Stimulated activated naive CD8-positive, alpha-beta T cell treated with anti-CD3 and anti-CD28 coated beads, Interleukin-15, amount 100 ng/mL, for 72 hours (primary cell): Measurements from ENCODE around the gene VWA7.

Source experiments
- ATAC-seq: fragments of 150-1000 bp; cut with Tn5 transposase; 2 replicates; pipeline ENCODE4 v1.10.0; 2021; ENCODE audit warnings: mild to moderate bottlenecking, moderate library complexity
- DNase-seq, 2 donors: peaks; one replicate each; pipeline ENCODE4 v3.0.0; 2021 to 2022
- H3K27ac Mint-ChIP-seq, 2 donors: one replicate each; pipeline ENCODE4 v1.8.0; 2022; ENCODE audit warnings: mild to moderate bottlenecking in 2 of 2, mixed read lengths in 2 of 2, moderate library complexity in 2 of 2
- H3K27me3 Mint-ChIP-seq: one replicate; pipeline ENCODE4 v1.8.0; 2022; ENCODE audit warnings: mixed read lengths
- H3K4me1 Mint-ChIP-seq: one replicate; pipeline ENCODE4 v1.8.0; 2022; ENCODE audit warnings: mild to moderate bottlenecking, mixed read lengths
- H3K4me3 Mint-ChIP-seq, 2 donors: one replicate each; pipeline ENCODE4 v1.8.0; 2022; ENCODE audit warnings: mild to moderate bottlenecking in 2 of 2, mixed read lengths in 2 of 2, moderate library complexity in 1 of 2
- H3K9me3 Mint-ChIP-seq, 2 donors: one replicate each; pipeline ENCODE4 v1.8.0; 2022; ENCODE audit warnings: mixed read lengths in 2 of 2

The VWA7 gene

DNA sequence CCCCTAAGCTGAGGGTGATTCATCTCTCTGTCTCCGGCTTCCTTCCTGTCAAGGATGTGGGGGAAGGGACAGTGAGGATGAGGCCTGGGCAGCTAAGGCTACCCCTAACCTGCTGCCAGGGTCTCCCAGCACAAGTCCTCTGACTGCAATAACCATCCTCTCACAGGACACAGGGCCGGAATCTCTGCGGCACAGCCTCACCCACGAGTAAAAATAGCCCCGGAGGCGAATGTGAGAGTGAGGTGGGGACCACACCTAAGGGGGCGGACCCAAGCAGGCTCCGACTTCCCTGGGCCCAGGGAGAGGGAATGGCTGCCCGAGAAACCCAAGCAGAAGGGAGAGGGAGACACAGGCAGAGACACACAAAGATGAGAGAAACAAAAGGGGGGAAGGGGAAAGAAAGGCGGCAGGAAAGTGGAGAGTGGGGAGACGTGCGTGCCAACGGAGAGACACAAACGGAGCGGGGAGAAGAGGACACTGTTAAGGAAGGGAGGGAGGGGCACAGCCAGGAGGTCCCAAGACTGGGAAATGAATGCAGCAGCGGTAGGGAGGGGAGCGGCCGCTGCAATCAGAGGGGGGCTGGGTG is 42.2 kb downstream of the VWA7 start:
- ATAC-seq, result peak; percentile 55
- peak; percentile 36 to 71 for DNase-seq
- H3K27me3 Mint-ChIP-seq, result no peaks in the 10 kb centered on the region
- peak overlapping the region; percentile 94 for H3K27ac Mint-ChIP-seq
- no peaks in the 10 kb centered on the region for H3K9me3 Mint-ChIP-seq
- H3K4me3 Mint-ChIP-seq, result peak overlapping the region; percentile 95 to 97
- peaks cover 72% of the 10 kb centered on the region for H3K4me1 Mint-ChIP-seq

- ATAC-seq, result no peak
- no peaks in the 10 kb centered on the region for H3K27me3 Mint-ChIP-seq
Measured at GRCh38 chr6:31734247-31734820, 42.8 kb downstream of the VWA7 start.

DNA sequence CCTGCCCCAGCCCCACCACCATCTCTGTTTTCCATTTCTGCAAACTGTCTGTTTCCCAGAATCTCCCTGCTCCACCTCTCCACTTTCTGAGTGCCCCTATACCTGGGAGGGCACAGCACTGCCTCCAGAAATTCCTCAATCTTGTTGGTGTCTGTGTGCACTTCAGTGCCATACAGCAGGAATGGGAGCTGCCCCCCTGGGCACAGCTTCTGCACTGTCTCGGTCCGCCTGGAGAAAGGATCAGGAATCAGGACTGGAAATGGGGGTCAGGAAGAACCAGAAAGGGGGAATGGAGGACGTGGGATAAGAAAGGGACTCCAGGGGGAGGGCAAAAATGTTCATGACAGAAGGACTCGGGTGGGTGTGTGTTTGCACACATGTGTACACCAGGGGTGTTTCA is 43.4 kb downstream of the VWA7 start:
- no peaks in the 10 kb centered on the region for H3K9me3 Mint-ChIP-seq
- ATAC-seq (no peak), DNase-seq (no peak)
- peak overlapping the region; percentile 50 to 95 for H3K4me3 Mint-ChIP-seq
- peak overlapping the region; percentile 35 to 74 for H3K27ac Mint-ChIP-seq
- no peaks in the 10 kb centered on the region for H3K27me3 Mint-ChIP-seq
- H3K4me1 Mint-ChIP-seq, result peaks cover 72% of the 10 kb centered on the region

More at GRCh38 chr6:31734247-31734820, 42.8 kb downstream of the VWA7 start:
- DNase-seq, result no peak
- H3K4me3 Mint-ChIP-seq, result peak overlapping the region; percentile 95 to 97
- H3K4me1 Mint-ChIP-seq, result peaks cover 72% of the 10 kb centered on the region
- no peaks in the 10 kb centered on the region for H3K9me3 Mint-ChIP-seq
- peak overlapping the region; percentile 69 to 86 for H3K27ac Mint-ChIP-seq

- ATAC-seq (no peak), DNase-seq (no peak)
- no peak overlapping the region for H3K27ac Mint-ChIP-seq
- H3K4me3 Mint-ChIP-seq, result no peak overlapping the region
- peaks cover 72% of the 10 kb centered on the region for H3K4me1 Mint-ChIP-seq
- no peaks in the 10 kb centered on the region for H3K9me3 Mint-ChIP-seq
- H3K27me3 Mint-ChIP-seq, result no peaks in the 10 kb centered on the region
Measured at GRCh38 chr6:31732029-31732428, 45.1 kb downstream of the VWA7 start.

DNA sequence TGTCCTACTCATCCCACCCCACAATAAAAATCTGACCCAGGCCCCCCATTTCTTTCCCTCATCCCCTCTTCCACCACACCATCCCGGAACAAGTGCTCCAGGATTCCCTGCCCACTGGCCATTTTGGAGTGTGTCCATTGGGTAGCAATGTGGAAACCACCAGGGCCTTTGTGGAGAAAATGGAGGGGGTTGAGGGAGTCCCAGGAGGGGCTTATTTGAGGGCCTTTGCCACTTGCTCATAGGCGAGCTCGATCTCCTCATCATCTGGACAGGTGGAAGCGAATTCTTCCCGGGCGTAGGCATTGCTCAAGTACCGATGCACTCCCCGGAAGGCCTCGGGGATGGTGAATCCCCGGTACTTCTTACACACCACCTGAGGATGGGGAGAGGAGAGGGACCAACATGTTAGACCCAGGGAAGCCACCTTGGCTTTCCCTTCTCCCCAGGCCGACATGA is 46.5 kb downstream of the VWA7 start:
- Mint-ChIP-seq H3K27ac (peak overlapping the region in 1 of 2 donors; percentile 42), H3K9me3 (no peaks in the 10 kb centered on the region), H3K27me3 (no peaks in the 10 kb centered on the region), H3K4me1 (peaks cover 81% of the 10 kb centered on the region), H3K4me3 (peak overlapping the region; percentile 89)
- no peak for DNase-seq
- no peak for ATAC-seq

GRCh38 chr6:31729979-31730630 is 47.0 kb downstream of the VWA7 start:
- ATAC-seq (peak; percentile 71), DNase-seq (peak; percentile 70 to 74)
- Mint-ChIP-seq H3K27me3 (no peaks in the 10 kb centered on the region), H3K27ac (peak overlapping the region; percentile 64 to 69), H3K4me3 (peak overlapping the region; percentile 89), H3K9me3 (no peaks in the 10 kb centered on the region), H3K4me1 (peaks cover 82% of the 10 kb centered on the region)

DNA sequence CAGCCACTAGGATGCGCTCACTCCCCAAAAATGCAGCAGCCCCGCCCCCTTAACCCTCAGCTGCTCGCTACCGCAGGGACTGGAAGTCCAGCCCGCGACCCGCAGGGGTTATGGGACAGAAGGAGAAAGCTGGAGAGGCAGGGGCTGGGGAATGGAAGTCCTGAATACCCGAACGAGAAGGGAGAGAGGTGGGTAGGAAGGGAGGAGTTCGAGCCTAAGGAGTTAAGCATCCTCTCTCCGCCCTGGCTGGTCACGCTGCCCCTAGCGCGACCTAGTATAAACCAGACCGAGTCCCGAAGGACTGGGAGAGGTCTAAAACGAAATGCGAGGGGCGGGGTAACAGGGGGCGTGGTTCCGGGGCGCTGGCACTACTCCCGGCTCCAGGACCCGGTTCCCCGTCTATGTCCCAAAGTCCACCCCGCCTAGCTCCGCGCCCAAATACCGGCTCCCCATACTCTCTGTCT is 47.6 kb downstream of the VWA7 start:
- peak overlapping the region; percentile 89 for H3K4me3 Mint-ChIP-seq
- peak; percentile 83 for ATAC-seq
- H3K27ac Mint-ChIP-seq, result peak overlapping the region; percentile 45 to 47
- peaks cover 81% of the 10 kb centered on the region for H3K4me1 Mint-ChIP-seq
- no peaks in the 10 kb centered on the region for H3K9me3 Mint-ChIP-seq
- H3K27me3 Mint-ChIP-seq, result no peaks in the 10 kb centered on the region
- peak; percentile 77 to 79 for DNase-seq

- peaks cover 76% of the 10 kb centered on the region for H3K4me1 Mint-ChIP-seq
Measured at GRCh38 chr6:31728767-31729514, 48.2 kb downstream of the VWA7 start, which contains the start of gene DDAH2. Gene DDAH2 (minus strand): TSS chr6:31729299. CDS start chr6:31729161, 138 bp downstream.

DNA sequence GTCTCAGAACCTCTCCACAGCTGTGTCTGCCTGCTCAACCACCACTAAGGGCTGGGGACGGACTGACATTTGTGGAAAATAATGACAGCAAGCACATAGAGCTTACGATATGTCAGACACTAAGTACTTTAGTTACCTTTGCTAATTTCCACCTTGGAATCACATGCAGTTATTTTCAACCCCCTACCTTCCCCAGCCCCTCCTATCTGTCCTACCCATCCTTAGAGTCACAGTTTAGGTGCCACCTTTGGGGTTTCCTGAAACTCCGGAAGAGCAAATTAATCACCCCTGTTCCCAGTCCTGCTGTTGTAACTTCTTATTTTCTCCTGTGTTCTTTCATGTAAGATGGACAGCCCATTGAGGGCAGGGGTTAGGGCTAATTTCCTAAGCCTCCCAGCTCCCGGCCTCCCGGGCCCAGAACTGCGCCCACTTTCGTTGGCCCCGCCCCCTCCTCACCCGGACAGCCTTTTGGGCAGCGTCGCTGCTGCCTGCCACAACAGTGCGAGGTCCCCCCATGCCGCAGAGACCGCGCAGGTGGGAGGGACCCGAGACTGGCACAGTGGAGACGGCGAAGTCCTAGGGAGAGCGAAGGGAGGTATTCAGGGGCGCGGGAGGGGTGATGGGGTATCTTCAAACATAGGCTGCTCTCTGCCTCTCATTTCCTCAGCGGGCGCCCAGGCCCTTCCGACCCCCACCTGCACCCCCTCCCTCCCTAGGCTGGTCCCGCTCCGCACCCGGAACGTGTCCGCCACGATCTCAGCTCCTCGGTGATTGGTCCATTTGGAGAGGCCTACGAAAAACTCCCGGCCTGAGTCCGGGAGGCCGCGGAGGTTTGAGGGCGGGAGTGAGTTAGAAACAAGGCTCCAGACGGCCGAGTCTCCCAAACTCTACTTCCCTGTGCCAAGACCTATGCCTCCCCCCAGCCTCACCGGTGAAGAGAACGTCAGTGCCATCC is 49.1 kb downstream of the VWA7 start:
- H3K4me3 Mint-ChIP-seq, result peak overlapping the region in 1 of 2 donors; percentile 89
- no peaks in the 10 kb centered on the region for H3K27me3 Mint-ChIP-seq
- H3K4me1 Mint-ChIP-seq, result peaks cover 76% of the 10 kb centered on the region
- no peak overlapping the region for H3K27ac Mint-ChIP-seq
- DNase-seq, result no peak
- no peak for ATAC-seq
- no peaks in the 10 kb centered on the region for H3K9me3 Mint-ChIP-seq

More at GRCh38 chr6:31728767-31729514, 48.2 kb downstream of the VWA7 start, which contains the start of gene DDAH2:
- peak within 1 kb of the TSS; percentile 64 to 69 for H3K27ac Mint-ChIP-seq
- DNase-seq (no peak), ATAC-seq (peak; percentile 43)
- H3K4me3 Mint-ChIP-seq, result peak within 1 kb of the TSS; percentile 89
- H3K27me3 Mint-ChIP-seq, result no peaks in the 10 kb centered on the region
- no peaks in the 10 kb centered on the region for H3K9me3 Mint-ChIP-seq

DNA sequence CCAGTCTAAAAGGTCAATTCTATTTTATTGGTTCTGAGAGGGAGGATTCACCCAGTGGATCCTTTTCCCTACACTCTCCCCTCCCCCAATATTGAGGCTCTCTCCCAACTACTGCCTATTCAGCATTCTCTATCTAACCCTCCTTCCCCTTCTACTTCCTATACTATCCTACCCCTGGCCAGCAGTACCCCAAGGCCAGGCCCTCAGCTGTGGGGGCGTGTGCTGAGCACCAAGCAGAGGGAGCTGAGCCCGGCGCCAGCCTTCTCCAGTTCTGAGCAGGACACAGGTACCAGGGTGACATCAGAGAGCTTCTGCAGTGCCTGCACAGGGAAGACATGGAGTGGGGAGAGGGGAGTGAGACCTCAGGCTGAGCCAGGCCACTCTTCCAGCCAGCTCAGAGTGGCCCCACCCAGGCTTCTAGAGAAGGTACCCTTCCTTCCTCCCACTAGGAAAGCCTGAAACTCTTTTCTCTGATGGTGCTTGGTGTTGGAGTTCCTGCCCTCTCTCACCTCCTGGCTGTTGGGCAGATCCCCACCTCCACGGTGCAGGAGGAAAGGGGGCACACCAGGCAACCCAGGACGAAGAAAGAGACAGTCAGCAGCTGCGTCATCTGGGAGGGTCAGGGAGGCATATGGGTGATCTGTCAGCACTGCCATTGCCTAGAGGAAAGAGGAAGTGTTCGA is 50.0 kb downstream of the VWA7 start:
- Mint-ChIP-seq H3K4me3 (peak overlapping the region in 1 of 2 donors; percentile 15), H3K4me1 (peaks cover 74% of the 10 kb centered on the region), H3K27ac (no peak overlapping the region), H3K27me3 (no peaks in the 10 kb centered on the region), H3K9me3 (no peaks in the 10 kb centered on the region)
- ATAC-seq (no peak), DNase-seq (no peak)

- Mint-ChIP-seq H3K9me3 (no peaks in the 10 kb centered on the region), H3K27me3 (no peaks in the 10 kb centered on the region), H3K27ac (peak overlapping the region in 1 of 2 donors; percentile 6), H3K4me1 (peaks cover 63% of the 10 kb centered on the region), H3K4me3 (no peak overlapping the region)
- ATAC-seq (no peak), DNase-seq (no peak)
Measured at GRCh38 chr6:31725502-31726350, 51.4 kb downstream of the VWA7 start.

- no peak for ATAC-seq
- Mint-ChIP-seq H3K4me1 (peaks cover 47% of the 10 kb centered on the region), H3K4me3 (peak overlapping the region in 1 of 2 donors; percentile 30), H3K9me3 (no peaks in the 10 kb centered on the region), H3K27ac (no peak overlapping the region), H3K27me3 (no peaks in the 10 kb centered on the region)
- no peak for DNase-seq
Measured at GRCh38 chr6:31723980-31724691, 53.0 kb downstream of the VWA7 start.
